ENCODE measurements around the gene FKBP8. TPM values are rescaled to one million over a fixed set of nuclear protein-coding genes. Genes with fewer than 3 reads are reported as not detected.

FKBP8 gene
- total RNA-seq, 4 donors from 2014 or later = 267 to 318 (median 275) TPM

- no peaks in the 10 kb centered on the region for H3K9me3 ChIP-seq
- intact Hi-C loops (cut with DNase I; ENCODE audit: low total_unique reads) (no loop called here), in situ Hi-C loops (cut with MboI; ENCODE audit: low pct_ligation_motif_present in 1 of 4, low pct_unique_long_range_greater_than_20kb in 1 of 4, low sequenced_read_pairs in 3 of 4) (no loop called here)
- 60 to 79% methylated on average over 2 to 7 of the region's 11 CpGs for WGBS, 2 donors (ENCODE audit: low coverage in 1 of 2)
- no peak for TF ChIP-seq CTCF (IDR thresholded peaks at IDR 0.05)
- no peak overlapping the region for H3K4me3 ChIP-seq
- H3K36me3 ChIP-seq = no peaks in the 10 kb centered on the region
- H3K4me1 ChIP-seq = peaks cover 63 to 74% (median 67%) of the 10 kb centered on the region in 4 donors
- H3K27me3 ChIP-seq = no peaks in the 10 kb centered on the region
- DNase-seq = no peak
- peak overlapping the region; percentile 70 to 79 (median 77) for H3K27ac ChIP-seq
Observed at GRCh38 chr19:18507727-18508440, 35.5 kb downstream of the FKBP8 start.

GRCh38 chr19:18507021-18507726, 36.2 kb downstream of the FKBP8 start:
- H3K27me3 ChIP-seq = no peaks in the 10 kb centered on the region
- peaks cover 70 to 81% (median 74%) of the 10 kb centered on the region in 4 donors for H3K4me1 ChIP-seq
- in situ Hi-C loops (cut with MboI; ENCODE audit: low pct_ligation_motif_present in 1 of 4, low pct_unique_long_range_greater_than_20kb in 1 of 4, low sequenced_read_pairs in 3 of 4) (no loop called here), intact Hi-C loops (cut with DNase I; ENCODE audit: low total_unique reads) (no loop called here)
- H3K36me3 ChIP-seq = no peaks in the 10 kb centered on the region
- no peaks in the 10 kb centered on the region for H3K9me3 ChIP-seq
- 42% methylated on average over 8 of the region's 9 CpGs; no CpG with 5 or more reads in 1 of the 2 donors for WGBS, 2 donors (ENCODE audit: low coverage in 1 of 2)
- peak; percentile 63 for DNase-seq
- no peak for TF ChIP-seq POLR2A (IDR thresholded peaks at IDR 0.05)
- TF ChIP-seq POLR2AphosphoS5 (IDR thresholded peaks at IDR 0.05) = peak in 1 of 3 donors; percentile 47
- H3K27ac ChIP-seq = peak overlapping the region; percentile 70 to 79 (median 77)
- no peak overlapping the region for H3K4me3 ChIP-seq

GRCh38 chr19:18506101-18506930, 37.1 kb downstream of the FKBP8 start:
- in situ Hi-C loops (cut with MboI; ENCODE audit: low pct_ligation_motif_present in 1 of 4, low pct_unique_long_range_greater_than_20kb in 1 of 4, low sequenced_read_pairs in 3 of 4) = no loop called here

More at GRCh38 chr19:18506101-18506930, 37.1 kb downstream of the FKBP8 start:
- DNase-seq = no peak
- Histone ChIP-seq H3K27ac (peak overlapping the region; percentile 70 to 79 (median 77)), H3K27me3 (no peaks in the 10 kb centered on the region), H3K9me3 (no peaks in the 10 kb centered on the region), H3K4me1 (peaks cover 78 to 90% (median 83%) of the 10 kb centered on the region in 4 donors), H3K4me3 (no peak overlapping the region), H3K36me3 (no peaks in the 10 kb centered on the region)
- 70% methylated on average over 19 of the region's 19 CpGs; no CpG with 5 or more reads in 1 of the 2 donors for WGBS, 2 donors (ENCODE audit: low coverage in 1 of 2)
- intact Hi-C loops (cut with DNase I; ENCODE audit: low total_unique reads) = no loop called here
- no peak for TF ChIP-seq POLR2A (IDR thresholded peaks at IDR 0.05)
- TF ChIP-seq CTCF (IDR thresholded peaks at IDR 0.05) = no peak
- no peak for TF ChIP-seq POLR2AphosphoS5 (IDR thresholded peaks at IDR 0.05)

Measured in transverse colon (tissue), 4 donors.